PC-3 (cell line): Measurements from ENCODE around the gene SUGCT. TPM values are rescaled to one million over a fixed set of nuclear protein-coding genes. Genes with fewer than 3 reads are reported as not detected.

Experiments used
- ATAC-seq: fragments of 200-7000 bp; cut with Tn5 transposase; 2 replicates; pipeline ENCODE4 v1.9.1; 2020; ENCODE audit warnings: mild to moderate bottlenecking, moderate library complexity
- BruUV-seq: library from RNA; stranded (reverse); fragments of 400-500 nt; replicated peaks from 2 replicates; lab custom pipeline; 2021; lab: Mats Ljungman, UMichigan
- CTCF ChIA-PET: fragments of 300-600 bp; sonication (Branson Sonifier 250); formaldehyde crosslinking; loops from one replicate; lab custom pipeline; 2022; ENCODE audit warnings: antibody characterized with exemption; lab: Charles Lee
- POLR2A ChIA-PET: fragments of 300-600 bp; sonication (Branson Sonifier 250); formaldehyde crosslinking; loops from one replicate; lab custom pipeline; 2022; ENCODE audit warnings: antibody characterized with exemption; ENCODE audit not compliant: unreplicated experiment; lab: Charles Lee
- DNase-seq: peaks from one replicate; pipeline ENCODE4 v3.0.0-alpha.2; 2015
- H2AFZ ChIP-seq: fragments of 300-600 bp; sonication (generic); 2 replicates; pipeline ENCODE4 v1.6.0; 2016; ENCODE audit warnings: antibody characterized with exemption, low read length
- H3F3A ChIP-seq: fragments of 300-600 bp; sonication (generic); one replicate; pipeline ENCODE4 v1.6.0; 2017; ENCODE audit warnings: antibody characterized with exemption, low read length, control low read depth, mild to moderate bottlenecking; ENCODE audit not compliant: unreplicated experiment
- H3K27ac ChIP-seq: fragments of 300-600 bp; sonication (generic); 2 replicates; pipeline ENCODE4 v1.5.1; 2016; ENCODE audit warnings: mild to moderate bottlenecking, low read length
- H3K27me3 ChIP-seq: fragments of 300-600 bp; sonication (generic); 2 replicates; pipeline ENCODE4 v1.6.1; 2016; ENCODE audit warnings: low read length, mixed read lengths
- H3K36me3 ChIP-seq: fragments of 300-600 bp; sonication (generic); 2 replicates; pipeline ENCODE4 v1.6.1; 2016; ENCODE audit warnings: low read depth, mixed run types, low read length, mixed read lengths
- H3K4me1 ChIP-seq: fragments of 300-600 bp; sonication (generic); 2 replicates; pipeline ENCODE4 v1.5.1; 2016; ENCODE audit warnings: low read length; ENCODE audit not compliant: insufficient read depth
- H3K4me2 ChIP-seq: fragments of 300-600 bp; sonication (generic); 2 replicates; pipeline ENCODE4 v1.6.0; 2016; ENCODE audit warnings: low read length
- H3K4me3 ChIP-seq: fragments of 300-600 bp; sonication (generic); 2 replicates; pipeline ENCODE4 v1.5.1; 2016; ENCODE audit warnings: mild to moderate bottlenecking, low read length, mixed read lengths
- H3K79me2 ChIP-seq: fragments of 300-600 bp; sonication (generic); 2 replicates; pipeline ENCODE4 v1.6.1; 2017; ENCODE audit warnings: low read length, mixed read lengths
- H3K9ac ChIP-seq: fragments of 300-600 bp; sonication (generic); 2 replicates; pipeline ENCODE4 v1.6.0; 2016; ENCODE audit warnings: mild to moderate bottlenecking, low read length
- H3K9me2 ChIP-seq: fragments of 300-600 bp; sonication (generic); replicated peaks from 2 replicates; pipeline ENCODE4 v1.6.1; 2016; ENCODE audit warnings: mixed run types, low read length, mixed read lengths
- H3K9me3 ChIP-seq: fragments of 300-600 bp; sonication (generic); 2 replicates; pipeline ENCODE4 v1.6.1; 2016; ENCODE audit warnings: low read length, mixed read lengths
- H4K20me1 ChIP-seq: fragments of 300-600 bp; sonication (generic); 2 replicates; pipeline ENCODE4 v1.6.1; 2016; ENCODE audit warnings: low read length, mixed read lengths
- CTCF ChIP-seq: fragments of 300-600 bp; sonication (generic); conservative IDR thresholded peaks from 2 replicates; pipeline ENCODE4 v1.5.1; 2017; ENCODE audit warnings: antibody characterized with exemption, low read depth, mild to moderate bottlenecking, low read length
- EZH2 ChIP-seq: fragments of 300-600 bp; sonication (generic); IDR thresholded peaks from one replicate; pipeline ENCODE4 v1.6.1; 2017; ENCODE audit warnings: antibody characterized with exemption, mild to moderate bottlenecking, low read length; ENCODE audit not compliant: unreplicated experiment
- EZH2phosphoT487 ChIP-seq: fragments of 300-600 bp; sonication (generic); IDR thresholded peaks from 2 replicates; pipeline ENCODE4 v1.6.1; 2018; ENCODE audit warnings: mild to moderate bottlenecking, antibody characterized with exemption, low read length, borderline replicate concordance
- intact Hi-C: fragments of 100-400 bp; cut with micrococcal nuclease; formaldehyde crosslinking; loops from 2 replicates; pipeline ENCODE4 v1.9.0; 2023
- total RNA-seq: library from RNA; depleted of rRNA; stranded (reverse); fragments of >200 nt; gene quantifications from 2 replicates; pipeline ENCODE4 v1.2.3, GENCODE V29; 2014

The SUGCT gene
- total RNA-seq, 1 experiment from 2014 or later: 2.9 TPM

DNA sequence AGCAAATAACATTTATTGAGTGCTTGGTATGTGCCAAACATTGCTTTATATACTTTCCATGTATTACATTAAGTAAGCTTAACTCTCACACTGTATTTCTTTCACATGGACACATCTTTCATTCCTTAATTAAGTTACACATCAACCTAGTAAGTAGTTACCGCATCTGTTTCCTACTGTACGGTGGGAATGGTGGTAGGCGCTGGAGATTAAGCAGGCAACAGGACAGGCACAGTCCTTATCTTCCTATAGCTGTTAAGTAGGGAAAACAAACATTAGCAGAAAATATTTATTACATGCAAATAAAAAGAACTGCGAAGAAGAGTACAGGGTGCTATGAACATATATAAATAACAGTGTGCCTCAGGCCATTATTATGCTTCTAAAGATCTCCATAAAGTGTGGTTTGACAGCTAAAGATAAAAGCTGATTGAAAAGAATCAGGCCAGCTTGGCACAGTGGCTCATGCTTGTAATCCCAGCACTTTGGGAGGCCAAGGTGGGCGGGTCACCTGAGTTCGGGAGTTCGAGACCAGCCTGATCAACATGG lies 105.0 kb downstream of the SUGCT start:
- BruUV-seq: no TSS peak
- no peak overlapping the region for H3K9ac ChIP-seq
- TF ChIP-seq EZH2 (no peak), CTCF (no peak), EZH2phosphoT487 (no peak)
- no peaks in the 10 kb centered on the region for H3K9me3 ChIP-seq
- ChIA-PET POLR2A (no interaction called here), CTCF (no interaction called here)
- H3K79me2 ChIP-seq: no peaks in the 10 kb centered on the region
- H3K9me2 ChIP-seq: no peaks in the 10 kb centered on the region
- no peak overlapping the region for H3K4me3 ChIP-seq
- no peaks in the 10 kb centered on the region for H3K27me3 ChIP-seq
- ATAC-seq: no peak
- DNase-seq: no peak
- no peaks in the 10 kb centered on the region for H3K36me3 ChIP-seq
- H3K4me2 ChIP-seq: no peak overlapping the region
- no peak overlapping the region for H2AFZ ChIP-seq
- intact Hi-C loops: loop anchor here (10.0 kb wide), 2 partner anchors 245 to 1465 kb away; partner anchors contain the start of gene INHBA
- no peak overlapping the region for H3K27ac ChIP-seq
- no peaks in the 10 kb centered on the region; the same call in 1 of the 2 replicates for H3K4me1 ChIP-seq
- H3F3A ChIP-seq: no peaks in the 10 kb centered on the region
- no peaks in the 10 kb centered on the region for H4K20me1 ChIP-seq

DNA sequence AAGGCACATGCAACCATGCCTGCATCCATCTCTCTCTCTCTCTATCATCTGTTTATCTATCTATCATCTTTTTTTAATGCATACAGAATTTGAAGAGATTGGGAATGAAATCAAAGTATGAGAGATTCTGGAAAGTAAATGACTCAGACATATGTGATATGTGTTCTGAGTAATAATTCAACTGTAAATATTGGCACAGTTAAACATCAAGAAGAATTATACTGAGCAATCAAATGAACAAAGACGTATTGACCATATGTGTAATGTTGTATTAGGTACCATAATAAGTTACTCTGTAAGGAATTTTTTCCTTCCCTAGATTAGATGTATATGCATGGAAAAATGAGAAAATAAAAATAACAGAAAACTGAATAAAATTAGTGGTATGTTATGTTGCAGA lies 108.3 kb downstream of the SUGCT start:
- no peaks in the 10 kb centered on the region for H3F3A ChIP-seq
- H3K9me3 ChIP-seq: no peaks in the 10 kb centered on the region
- DNase-seq (peak; percentile 59), ATAC-seq (peak; percentile 98)
- no peak for TF ChIP-seq CTCF
- TF ChIP-seq EZH2: no peak
- no peak for TF ChIP-seq EZH2phosphoT487
- H3K36me3 ChIP-seq: no peaks in the 10 kb centered on the region
- intact Hi-C loops: no loop called here
- no peaks in the 10 kb centered on the region for H3K79me2 ChIP-seq
- no peak overlapping the region for H2AFZ ChIP-seq
- H3K27me3 ChIP-seq: no peaks in the 10 kb centered on the region
- H3K9ac ChIP-seq: no peak overlapping the region
- H3K9me2 ChIP-seq: no peaks in the 10 kb centered on the region
- H3K4me3 ChIP-seq: no peak overlapping the region
- ChIA-PET POLR2A (no interaction called here), CTCF (no interaction called here)
- H3K4me2 ChIP-seq: no peak overlapping the region
- H4K20me1 ChIP-seq: no peaks in the 10 kb centered on the region
- BruUV-seq: no TSS peak
- no peaks in the 10 kb centered on the region; the same call in 1 of the 2 replicates for H3K4me1 ChIP-seq
- no peak overlapping the region for H3K27ac ChIP-seq

- Histone ChIP-seq H4K20me1 (no peaks in the 10 kb centered on the region), H3K27me3 (no peaks in the 10 kb centered on the region), H3K9me3 (no peaks in the 10 kb centered on the region), H3K4me3 (no peak overlapping the region), H3K4me1 (no peaks in the 10 kb centered on the region; the same call in 1 of the 2 replicates), H3K79me2 (no peaks in the 10 kb centered on the region), H3K36me3 (no peaks in the 10 kb centered on the region), H3K9me2 (no peaks in the 10 kb centered on the region), H3K9ac (no peak overlapping the region), H3K4me2 (no peak overlapping the region), H2AFZ (no peak overlapping the region), H3F3A (no peaks in the 10 kb centered on the region), H3K27ac (no peak overlapping the region)
- no TSS peak for BruUV-seq
- intact Hi-C loops: no loop called here
- no peak for TF ChIP-seq EZH2
- no peak for TF ChIP-seq CTCF
- TF ChIP-seq EZH2phosphoT487: no peak
- DNase-seq (no peak), ATAC-seq (no peak)
- POLR2A ChIA-PET: no interaction called here
- CTCF ChIA-PET: no interaction called here
Measured at GRCh38 chr7:40244226-40244625, 109.4 kb downstream of the SUGCT start.
